ENCODE measurements around the gene NOL9. TPM values are rescaled to one million over a fixed set of nuclear protein-coding genes. Genes with fewer than 3 reads are reported as not detected.

The NOL9 gene
- total RNA-seq, 1 donor from 2014 or later, result 26.8 TPM

DNA sequence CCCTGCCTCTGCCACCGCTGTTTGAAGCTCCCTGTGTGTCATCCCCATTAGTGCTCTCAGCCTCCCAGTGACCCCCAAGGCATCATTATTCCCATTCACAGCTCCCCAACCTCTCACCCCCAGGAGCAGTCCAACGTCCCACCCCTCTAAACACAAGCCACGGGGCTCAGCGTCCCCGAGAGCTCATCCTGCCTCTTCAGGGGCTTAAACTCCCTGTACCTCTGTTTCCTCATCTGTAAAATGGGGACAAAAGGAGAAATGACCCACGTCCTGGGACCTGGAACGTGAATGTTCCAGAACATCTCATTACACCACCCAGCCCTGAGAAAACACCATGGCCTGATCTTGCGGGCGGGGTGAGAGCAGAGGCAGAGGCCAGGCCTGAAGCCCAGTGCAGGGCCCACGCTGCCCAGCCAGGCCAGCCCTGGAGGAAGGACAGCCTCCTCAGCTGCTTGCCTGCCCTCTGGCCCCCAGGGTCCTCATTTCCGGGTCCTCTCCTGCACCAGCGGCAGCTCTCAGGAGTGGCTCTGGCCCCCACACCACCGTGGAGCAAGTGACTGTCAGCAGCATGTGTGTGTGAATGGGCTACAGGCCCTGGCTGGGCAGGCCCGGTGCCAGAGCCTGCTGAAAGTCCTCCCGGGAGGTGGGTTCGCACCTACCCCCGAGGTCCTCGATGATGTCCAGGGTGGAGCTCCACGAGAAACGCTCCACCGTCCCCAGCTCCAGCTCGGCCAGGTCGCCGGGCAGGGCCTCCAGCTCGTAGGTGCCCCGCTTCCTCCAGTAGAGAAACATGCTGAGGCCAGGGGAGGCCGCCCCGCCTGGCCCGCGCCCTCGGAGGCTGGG is 48.7 kb downstream of the NOL9 start:
- no peak overlapping the region for H2AFZ ChIP-seq (ENCODE audit: low read depth, low read length)
- TF ChIP-seq, protein P1, sequence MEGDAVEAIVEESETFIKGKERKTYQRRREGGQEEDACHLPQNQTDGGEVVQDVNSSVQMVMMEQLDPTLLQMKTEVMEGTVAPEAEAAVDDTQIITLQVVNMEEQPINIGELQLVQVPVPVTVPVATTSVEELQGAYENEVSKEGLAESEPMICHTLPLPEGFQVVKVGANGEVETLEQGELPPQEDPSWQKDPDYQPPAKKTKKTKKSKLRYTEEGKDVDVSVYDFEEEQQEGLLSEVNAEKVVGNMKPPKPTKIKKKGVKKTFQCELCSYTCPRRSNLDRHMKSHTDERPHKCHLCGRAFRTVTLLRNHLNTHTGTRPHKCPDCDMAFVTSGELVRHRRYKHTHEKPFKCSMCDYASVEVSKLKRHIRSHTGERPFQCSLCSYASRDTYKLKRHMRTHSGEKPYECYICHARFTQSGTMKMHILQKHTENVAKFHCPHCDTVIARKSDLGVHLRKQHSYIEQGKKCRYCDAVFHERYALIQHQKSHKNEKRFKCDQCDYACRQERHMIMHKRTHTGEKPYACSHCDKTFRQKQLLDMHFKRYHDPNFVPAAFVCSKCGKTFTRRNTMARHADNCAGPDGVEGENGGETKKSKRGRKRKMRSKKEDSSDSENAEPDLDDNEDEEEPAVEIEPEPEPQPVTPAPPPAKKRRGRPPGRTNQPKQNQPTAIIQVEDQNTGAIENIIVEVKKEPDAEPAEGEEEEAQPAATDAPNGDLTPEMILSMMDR (IDR thresholded peaks at IDR 0.05; ENCODE audit: insufficient read depth, low read depth, low read length), result no peak
- no peak for TF ChIP-seq EZH2 (IDR thresholded peaks at IDR 0.05; ENCODE audit: insufficient read depth, low read length)
- H3K4me1 ChIP-seq (ENCODE audit: insufficient read depth, low read length), result no peaks in the 10 kb centered on the region
- H3K79me2 ChIP-seq (ENCODE audit: insufficient read depth, low read length), result no peaks in the 10 kb centered on the region
- H3K36me3 ChIP-seq (ENCODE audit: insufficient read depth, low read length), result no peaks in the 10 kb centered on the region
- H3K27me3 ChIP-seq (ENCODE audit: insufficient read depth, low read length), result peaks cover 2% of the 10 kb centered on the region
- DNase-seq (ENCODE audit: low read depth) (no peak), FAIRE-seq (no peak)
- Mint-ChIP-seq H3K36me3 (ENCODE audit: low read depth, unreplicated experiment) (no peaks in the 10 kb centered on the region), H3K4me1 (ENCODE audit: low read depth, unreplicated experiment) (no peaks in the 10 kb centered on the region), H3K27ac (ENCODE audit: unreplicated experiment) (no peak overlapping the region), H3K27me3 (ENCODE audit: low read depth, unreplicated experiment) (peaks cover 23% of the 10 kb centered on the region), H3K4me3 (ENCODE audit: unreplicated experiment) (no peak overlapping the region), H3K9me3 (ENCODE audit: unreplicated experiment) (no peaks in the 10 kb centered on the region)
- H4K20me1 ChIP-seq (ENCODE audit: insufficient read depth, low read length), result no peaks in the 10 kb centered on the region
- no peak overlapping the region for H3K9ac ChIP-seq (ENCODE audit: low read length)
- H3K27ac ChIP-seq (ENCODE audit: low read depth, low read length), result no peak overlapping the region
- H3K9me3 ChIP-seq (ENCODE audit: insufficient read depth, low read depth, low read length), result no peaks in the 10 kb centered on the region
- no peak overlapping the region for H3K4me3 ChIP-seq (ENCODE audit: insufficient read depth, low read depth, low read length)
- no peak overlapping the region for H3K4me2 ChIP-seq (ENCODE audit: low read length)

DNA sequence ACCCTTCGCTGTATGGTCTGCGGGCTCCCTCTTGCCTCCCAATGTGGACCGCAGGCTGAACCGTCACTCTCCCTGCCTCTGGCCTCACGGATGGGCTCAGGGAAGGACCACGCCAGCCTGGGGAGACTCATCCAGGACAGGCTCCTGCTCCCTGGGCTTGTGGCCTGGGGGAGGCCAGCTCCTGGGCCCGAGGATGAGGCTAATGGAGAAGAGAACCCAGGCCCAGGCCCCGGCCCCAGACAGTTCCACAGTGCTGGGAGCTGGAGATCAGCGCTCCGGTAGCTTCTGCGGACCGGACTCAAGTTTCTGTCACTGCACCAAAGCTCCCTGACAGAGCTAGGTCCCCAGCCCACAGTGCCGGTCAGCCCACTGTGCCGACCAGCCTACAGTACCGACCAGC is 49.4 kb downstream of the NOL9 start:
- Histone ChIP-seq H3K27ac (ENCODE audit: low read depth, low read length) (no peak overlapping the region), H3K9me3 (ENCODE audit: insufficient read depth, low read depth, low read length) (no peaks in the 10 kb centered on the region), H4K20me1 (ENCODE audit: insufficient read depth, low read length) (no peaks in the 10 kb centered on the region), H3K9ac (ENCODE audit: low read length) (no peak overlapping the region), H3K4me1 (ENCODE audit: insufficient read depth, low read length) (no peaks in the 10 kb centered on the region), H3K4me3 (ENCODE audit: insufficient read depth, low read depth, low read length) (no peak overlapping the region), H3K27me3 (ENCODE audit: insufficient read depth, low read length) (peaks cover 2% of the 10 kb centered on the region), H3K79me2 (ENCODE audit: insufficient read depth, low read length) (no peaks in the 10 kb centered on the region), H2AFZ (ENCODE audit: low read depth, low read length) (no peak overlapping the region), H3K4me2 (ENCODE audit: low read length) (no peak overlapping the region), H3K36me3 (ENCODE audit: insufficient read depth, low read length) (no peaks in the 10 kb centered on the region)
- H3K4me3 Mint-ChIP-seq (ENCODE audit: unreplicated experiment), result no peak overlapping the region
- no peaks in the 10 kb centered on the region for H3K9me3 Mint-ChIP-seq (ENCODE audit: unreplicated experiment)
- no peaks in the 10 kb centered on the region for H3K4me1 Mint-ChIP-seq (ENCODE audit: low read depth, unreplicated experiment)
- no peak overlapping the region for H3K27ac Mint-ChIP-seq (ENCODE audit: unreplicated experiment)
- peaks cover 23% of the 10 kb centered on the region for H3K27me3 Mint-ChIP-seq (ENCODE audit: low read depth, unreplicated experiment)
- TF ChIP-seq, protein P1 (IDR thresholded peaks at IDR 0.05; ENCODE audit: insufficient read depth, low read depth, low read length), result no peak
- no peak for TF ChIP-seq EZH2 (IDR thresholded peaks at IDR 0.05; ENCODE audit: insufficient read depth, low read length)
- no peak for DNase-seq (ENCODE audit: low read depth)
- no peaks in the 10 kb centered on the region for H3K36me3 Mint-ChIP-seq (ENCODE audit: low read depth, unreplicated experiment)
- FAIRE-seq, result no peak

Measured in astrocyte (in vitro differentiated cells and primary cell).